Activated T-cell treated with anti-CD3 and anti-CD28 coated beads, Interleukin-2, amount 50 U/mL, for 4 hours (primary cell): ENCODE measurements around the gene SPOCK1. TPM values are rescaled to one million over a fixed set of nuclear protein-coding genes. Genes with fewer than 3 reads are reported as not detected.
"Not testable (repeated sequence)": the region's sequence is repeated elsewhere in the genome, so short reads cannot be mapped to it uniquely, and the experiment has no call there.

Experiments
- ATAC-seq, 2 donors: fragments of 200-7000 bp; cut with Tn5 transposase; one replicate each; pipeline ENCODE4 v1.10.0; 2021
- DNase-seq: peaks from one replicate; pipeline ENCODE4 v3.0.0-alpha.2; 2020
- H3K27me3 Mint-ChIP-seq: one replicate; pipeline ENCODE4 v1.8.0; 2021; ENCODE audit warnings: low read depth, mixed read lengths
- H3K36me3 Mint-ChIP-seq: one replicate; pipeline ENCODE4 v1.8.0; 2022; ENCODE audit warnings: mixed read lengths; ENCODE audit not compliant: insufficient read depth
- H3K4me1 Mint-ChIP-seq: one replicate; pipeline ENCODE4 v1.8.0; 2021; ENCODE audit warnings: low read depth, mixed read lengths
- H3K4me3 Mint-ChIP-seq: one replicate; pipeline ENCODE4 v1.8.0; 2021; ENCODE audit warnings: mild to moderate bottlenecking, moderate library complexity, mixed read lengths
- H3K9me3 Mint-ChIP-seq: one replicate; pipeline ENCODE4 v1.8.0; 2021; ENCODE audit warnings: mixed read lengths
- total RNA-seq, 3 donors: library from RNA; stranded (reverse); gene quantifications; one replicate each; pipeline ENCODE4 v1.2.1, GENCODE V29; 2021

The SPOCK1 gene
- total RNA-seq, result not detected

GRCh38 chr5:137498736-137499505 is at the start of gene SPOCK1:
Gene SPOCK1, minus strand, starts transcription at chr5:137499326.
- no peaks in the 10 kb centered on the region for H3K36me3 Mint-ChIP-seq
- peak; percentile 85 to 89 for ATAC-seq
- H3K9me3 Mint-ChIP-seq, result no peaks in the 10 kb centered on the region
- H3K27me3 Mint-ChIP-seq, result peaks cover 25% of the 10 kb centered on the region
- peak; percentile 32 for DNase-seq
- H3K4me1 Mint-ChIP-seq, result no peaks in the 10 kb centered on the region
- H3K4me3 Mint-ChIP-seq, result no peak within 1 kb of the TSS

- Mint-ChIP-seq H3K4me3 (no peak overlapping the region), H3K9me3 (peaks cover 9% of the 10 kb centered on the region), H3K27me3 (peaks cover 25% of the 10 kb centered on the region), H3K4me1 (no peaks in the 10 kb centered on the region), H3K36me3 (no peaks in the 10 kb centered on the region)
- ATAC-seq, result no peak
- no peak for DNase-seq
These were observed 46.8 kb upstream of the SPOCK1 start for GRCh38 chr5:137545956-137546355.

GRCh38 chr5:137535449-137535848 is 36.3 kb upstream of the SPOCK1 start:
- not testable (repeated sequence) for ATAC-seq, H3K4me3 Mint-ChIP-seq, H3K9me3 Mint-ChIP-seq, DNase-seq, H3K4me1 Mint-ChIP-seq, H3K36me3 Mint-ChIP-seq, H3K27me3 Mint-ChIP-seq

- ATAC-seq, result no peak
- Mint-ChIP-seq H3K36me3 (no peaks in the 10 kb centered on the region), H3K9me3 (peaks cover 5% of the 10 kb centered on the region), H3K4me3 (no peak overlapping the region), H3K4me1 (no peaks in the 10 kb centered on the region), H3K27me3 (peaks cover 3% of the 10 kb centered on the region)
- no peak for DNase-seq
These were observed 34.8 kb upstream of the SPOCK1 start for GRCh38 chr5:137533963-137534362.

- ATAC-seq, result no peak
- H3K9me3 Mint-ChIP-seq, result peaks cover 5% of the 10 kb centered on the region
These were observed 32.1 kb upstream of the SPOCK1 start for GRCh38 chr5:137531266-137531665.

GRCh38 chr5:137521246-137521645 is 22.1 kb upstream of the SPOCK1 start:
- peaks cover 12% of the 10 kb centered on the region for H3K27me3 Mint-ChIP-seq
- H3K4me3 Mint-ChIP-seq, result no peak overlapping the region
- DNase-seq (no peak), ATAC-seq (no peak)
- H3K9me3 Mint-ChIP-seq, result no peaks in the 10 kb centered on the region
- H3K4me1 Mint-ChIP-seq, result no peaks in the 10 kb centered on the region
- no peaks in the 10 kb centered on the region for H3K36me3 Mint-ChIP-seq

More at GRCh38 chr5:137531266-137531665, 32.1 kb upstream of the SPOCK1 start:
- DNase-seq, result no peak
- no peak overlapping the region for H3K4me3 Mint-ChIP-seq
- H3K27me3 Mint-ChIP-seq, result peaks cover 2% of the 10 kb centered on the region
- H3K4me1 Mint-ChIP-seq, result no peaks in the 10 kb centered on the region
- no peaks in the 10 kb centered on the region for H3K36me3 Mint-ChIP-seq

GRCh38 chr5:137516961-137517360 is 17.8 kb upstream of the SPOCK1 start:
- no peak for DNase-seq

GRCh38 chr5:137516251-137516797 is 17.2 kb upstream of the SPOCK1 start:
- DNase-seq (no peak), ATAC-seq (no peak)
- no peaks in the 10 kb centered on the region for H3K4me1 Mint-ChIP-seq
- peaks cover 22% of the 10 kb centered on the region for H3K27me3 Mint-ChIP-seq
- peaks cover 5% of the 10 kb centered on the region for H3K9me3 Mint-ChIP-seq
- H3K36me3 Mint-ChIP-seq, result no peaks in the 10 kb centered on the region
- no peak overlapping the region for H3K4me3 Mint-ChIP-seq

More at GRCh38 chr5:137516961-137517360, 17.8 kb upstream of the SPOCK1 start:
- no peaks in the 10 kb centered on the region for H3K9me3 Mint-ChIP-seq
- H3K36me3 Mint-ChIP-seq, result no peaks in the 10 kb centered on the region
- H3K4me3 Mint-ChIP-seq, result no peak overlapping the region
- ATAC-seq, result no peak
- H3K27me3 Mint-ChIP-seq, result peaks cover 19% of the 10 kb centered on the region
- no peaks in the 10 kb centered on the region for H3K4me1 Mint-ChIP-seq

- H3K27me3 Mint-ChIP-seq, result peaks cover 18% of the 10 kb centered on the region
- no peaks in the 10 kb centered on the region for H3K36me3 Mint-ChIP-seq
- H3K4me1 Mint-ChIP-seq, result no peaks in the 10 kb centered on the region
- H3K4me3 Mint-ChIP-seq, result no peak overlapping the region
- DNase-seq (no peak), ATAC-seq (no peak)
- peaks cover 5% of the 10 kb centered on the region for H3K9me3 Mint-ChIP-seq
These were observed 16.1 kb upstream of the SPOCK1 start for GRCh38 chr5:137515238-137515637.

GRCh38 chr5:137510671-137511070 is 11.5 kb upstream of the SPOCK1 start:
- Mint-ChIP-seq H3K36me3 (no peaks in the 10 kb centered on the region), H3K4me1 (no peaks in the 10 kb centered on the region), H3K9me3 (peaks cover 5% of the 10 kb centered on the region), H3K27me3 (peaks cover 18% of the 10 kb centered on the region), H3K4me3 (no peak overlapping the region)
- DNase-seq (no peak), ATAC-seq (no peak)

GRCh38 chr5:137507150-137507549 is 8.0 kb upstream of the SPOCK1 start:
- Mint-ChIP-seq H3K4me3 (no peak overlapping the region), H3K9me3 (peaks cover 5% of the 10 kb centered on the region), H3K4me1 (no peaks in the 10 kb centered on the region), H3K27me3 (peaks cover 18% of the 10 kb centered on the region), H3K36me3 (no peaks in the 10 kb centered on the region)
- ATAC-seq, result no peak
- DNase-seq, result no peak

GRCh38 chr5:137506296-137506695 is 7.2 kb upstream of the SPOCK1 start:
- no peak for ATAC-seq
- no peaks in the 10 kb centered on the region for H3K36me3 Mint-ChIP-seq
- DNase-seq, result no peak
- peaks cover 14% of the 10 kb centered on the region for H3K27me3 Mint-ChIP-seq
- no peaks in the 10 kb centered on the region for H3K4me1 Mint-ChIP-seq
- H3K9me3 Mint-ChIP-seq, result no peaks in the 10 kb centered on the region
- H3K4me3 Mint-ChIP-seq, result no peak overlapping the region

GRCh38 chr5:137504916-137505315 is 5.8 kb upstream of the SPOCK1 start:
- no peak for DNase-seq
- ATAC-seq, result no peak
- Mint-ChIP-seq H3K4me3 (no peak overlapping the region), H3K9me3 (no peaks in the 10 kb centered on the region), H3K4me1 (no peaks in the 10 kb centered on the region), H3K27me3 (peaks cover 20% of the 10 kb centered on the region), H3K36me3 (no peaks in the 10 kb centered on the region)

- H3K27me3 Mint-ChIP-seq, result peaks cover 20% of the 10 kb centered on the region
- DNase-seq, result no peak
- H3K4me1 Mint-ChIP-seq, result no peaks in the 10 kb centered on the region
- H3K9me3 Mint-ChIP-seq, result no peaks in the 10 kb centered on the region
- no peak for ATAC-seq
- H3K4me3 Mint-ChIP-seq, result no peak overlapping the region
- no peaks in the 10 kb centered on the region for H3K36me3 Mint-ChIP-seq
These were observed 4.3 kb upstream of the SPOCK1 start for GRCh38 chr5:137503456-137503855.

GRCh38 chr5:137502632-137503031 is 3.5 kb upstream of the SPOCK1 start:
- Mint-ChIP-seq H3K36me3 (no peaks in the 10 kb centered on the region), H3K4me3 (no peak overlapping the region), H3K4me1 (no peaks in the 10 kb centered on the region), H3K9me3 (no peaks in the 10 kb centered on the region), H3K27me3 (peaks cover 23% of the 10 kb centered on the region)
- no peak for ATAC-seq
- no peak for DNase-seq
